ENCODE results near the gene ABHD5.

Gene ABHD5

GRCh38 chr3:43782541-43782940 is 91.8 kb downstream of the ABHD5 start:
- no peak for DNase-seq (ENCODE audit: low spot score)

All from ecto neural progenitor cell (in vitro differentiated cells).